ENCODE measurements around the gene REELD1.

Gene REELD1

DNA sequence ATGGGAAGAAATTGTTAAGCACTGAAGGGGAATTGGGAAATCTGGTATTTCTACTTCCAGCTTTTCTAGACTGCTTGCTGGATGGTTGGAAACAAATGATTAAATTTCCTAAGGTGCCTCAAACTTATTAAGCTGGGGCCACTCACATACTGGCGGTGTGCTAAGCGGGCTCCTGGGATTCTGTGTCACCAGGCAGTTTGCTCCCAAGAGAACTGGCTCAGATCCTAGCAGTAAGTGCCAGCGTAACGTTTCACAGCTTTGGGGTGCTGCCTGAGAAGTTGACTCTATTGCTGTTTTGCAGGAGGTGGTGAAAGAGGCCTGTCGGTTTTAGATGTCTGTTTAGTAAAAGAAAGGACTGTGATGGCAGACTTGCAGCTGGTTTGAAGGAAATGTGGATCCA is 6.9 kb upstream of the REELD1 start:
- TF ChIP-seq REST (IDR thresholded peaks at IDR 0.05; ENCODE audit: insufficient read depth in 1 of 2, low read depth in 2 of 2, low read length in 2 of 2): no peak

- TF ChIP-seq TAF1 (IDR thresholded peaks at IDR 0.05; ENCODE audit: borderline replicate concordance, insufficient read depth, low read length): no peak
- no peak for TF ChIP-seq SIN3A (IDR thresholded peaks at IDR 0.05; ENCODE audit: borderline replicate concordance, insufficient read depth, low read length)
- TF ChIP-seq REST (IDR thresholded peaks at IDR 0.05; ENCODE audit: insufficient read depth in 1 of 2, low read depth in 2 of 2, low read length in 2 of 2): no peak
- no peak for TF ChIP-seq FOXP2 (optimal IDR thresholded peaks at IDR 0.05; ENCODE audit: borderline replicate concordance, extremely low read depth, extremely low read length, insufficient read depth)
- no peak for TF ChIP-seq POLR2AphosphoS5 (IDR thresholded peaks at IDR 0.05; ENCODE audit: low read depth, low read length)
Measured at GRCh38 chr4:146210890-146211289, 3.4 kb upstream of the REELD1 start.

GRCh38 chr4:146211440-146211839 is 2.9 kb upstream of the REELD1 start:
- TF ChIP-seq REST (IDR thresholded peaks at IDR 0.05; ENCODE audit: insufficient read depth in 1 of 2, low read depth in 2 of 2, low read length in 2 of 2): no peak
- no peak for TF ChIP-seq SIN3A (IDR thresholded peaks at IDR 0.05; ENCODE audit: borderline replicate concordance, insufficient read depth, low read length)
- no peak for TF ChIP-seq FOXP2 (optimal IDR thresholded peaks at IDR 0.05; ENCODE audit: borderline replicate concordance, extremely low read depth, extremely low read length, insufficient read depth)
- TF ChIP-seq POLR2AphosphoS5 (IDR thresholded peaks at IDR 0.05; ENCODE audit: low read depth, low read length): no peak
- no peak for TF ChIP-seq TAF1 (IDR thresholded peaks at IDR 0.05; ENCODE audit: borderline replicate concordance, insufficient read depth, low read length)

DNA sequence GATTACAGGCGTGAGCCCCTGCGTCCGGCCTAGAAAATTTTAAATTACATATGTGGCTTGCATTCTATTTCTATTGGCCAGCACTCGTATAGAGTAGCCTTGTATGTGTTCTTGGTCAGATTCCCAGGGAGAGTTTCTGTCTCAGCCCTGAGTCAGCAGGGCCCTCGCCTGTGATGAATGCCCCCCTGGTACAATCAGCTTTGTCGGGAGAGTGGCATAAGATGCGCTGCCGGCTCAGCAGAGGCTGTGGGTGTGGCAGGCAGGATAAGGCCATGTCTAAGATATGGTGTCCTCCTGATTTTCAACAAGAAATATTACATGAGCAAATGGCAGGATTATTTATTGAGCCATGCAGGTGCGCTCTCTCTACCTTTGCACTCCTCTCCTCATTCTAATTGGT is 1.6 kb upstream of the REELD1 start:
- TF ChIP-seq FOXP2 (optimal IDR thresholded peaks at IDR 0.05; ENCODE audit: borderline replicate concordance, extremely low read depth, extremely low read length, insufficient read depth): no peak
- no peak for TF ChIP-seq POLR2AphosphoS5 (IDR thresholded peaks at IDR 0.05; ENCODE audit: low read depth, low read length)
- TF ChIP-seq TAF1 (IDR thresholded peaks at IDR 0.05; ENCODE audit: borderline replicate concordance, insufficient read depth, low read length): no peak
- no peak for TF ChIP-seq REST (IDR thresholded peaks at IDR 0.05; ENCODE audit: insufficient read depth in 1 of 2, low read depth in 2 of 2, low read length in 2 of 2)
- no peak for TF ChIP-seq SIN3A (IDR thresholded peaks at IDR 0.05; ENCODE audit: borderline replicate concordance, insufficient read depth, low read length)

- TF ChIP-seq TAF1 (IDR thresholded peaks at IDR 0.05; ENCODE audit: borderline replicate concordance, insufficient read depth, low read length) (no peak), SIN3A (IDR thresholded peaks at IDR 0.05; ENCODE audit: borderline replicate concordance, insufficient read depth, low read length) (no peak), POLR2AphosphoS5 (IDR thresholded peaks at IDR 0.05; ENCODE audit: low read depth, low read length) (no peak), REST (IDR thresholded peaks at IDR 0.05; ENCODE audit: insufficient read depth in 1 of 2, low read depth in 2 of 2, low read length in 2 of 2) (no peak), FOXP2 (optimal IDR thresholded peaks at IDR 0.05; ENCODE audit: borderline replicate concordance, extremely low read depth, extremely low read length, insufficient read depth) (no peak)
Measured at GRCh38 chr4:146222313-146222712, 8.0 kb downstream of the REELD1 start.
